Activated naive CD8-positive, alpha-beta T cell treated with anti-CD3 and anti-CD28 coated beads for 36 hours (primary cell): ENCODE measurements around the gene KRTAP5-8. TPM values are rescaled to one million over a fixed set of nuclear protein-coding genes. Genes with fewer than 3 reads are reported as not detected.
"Not testable (repeated sequence)": the region's sequence is repeated elsewhere in the genome, so short reads cannot be mapped to it uniquely, and the experiment has no call there.

Experiments used
- DNase-seq: peaks from one replicate; pipeline ENCODE4 v3.0.0; 2021
- H3K27ac Mint-ChIP-seq: one replicate; pipeline ENCODE4 v1.8.0; 2022; ENCODE audit warnings: mild to moderate bottlenecking, moderate library complexity, mixed read lengths
- H3K27me3 Mint-ChIP-seq: one replicate; pipeline ENCODE4 v1.8.0; 2022; ENCODE audit warnings: mild to moderate bottlenecking, mixed read lengths
- H3K36me3 Mint-ChIP-seq: one replicate; pipeline ENCODE4 v1.8.0; 2021; ENCODE audit warnings: mild to moderate bottlenecking, mixed read lengths
- H3K4me1 Mint-ChIP-seq: one replicate; pipeline ENCODE4 v1.8.0; 2021; ENCODE audit warnings: mixed read lengths
- H3K4me3 Mint-ChIP-seq: one replicate; pipeline ENCODE4 v1.8.0; 2022; ENCODE audit warnings: mild to moderate bottlenecking, moderate library complexity, mixed read lengths
- H3K9me3 Mint-ChIP-seq: one replicate; pipeline ENCODE4 v1.8.0; 2022; ENCODE audit warnings: mixed read lengths
- total RNA-seq, 2 experiments: library from RNA; stranded (reverse); gene quantifications; one replicate each; pipeline ENCODE4 v1.2.3, GENCODE V29; 2021

KRTAP5-8 gene
- total RNA-seq, 2 experiments from 2014 or later: not detected

GRCh38 chr11:71588314-71588713 lies 50.5 kb downstream of the KRTAP5-8 start:
- H3K4me1 Mint-ChIP-seq, H3K9me3 Mint-ChIP-seq, H3K27ac Mint-ChIP-seq, DNase-seq, H3K4me3 Mint-ChIP-seq, H3K36me3 Mint-ChIP-seq: not testable (repeated sequence)
- H3K27me3 Mint-ChIP-seq: peaks cover 13% of the 10 kb centered on the region

Other genes starting within 250 kb of the KRTAP5-8 start
- gene DHCR7, start 89.6 kb upstream of the KRTAP5-8 start, total RNA-seq: 10 to 100 TPM; 77.2 to 87.3 TPM
- gene NADSYN1, start 84.8 kb upstream of the KRTAP5-8 start, total RNA-seq: 10 to 100 TPM; 59.9 to 66.8 TPM
- not detected for gene KRTAP5-7, start 10.8 kb upstream of the KRTAP5-8 start, total RNA-seq
- not detected for gene KRTAP5-9, start 10.4 kb downstream of the KRTAP5-8 start, total RNA-seq
- gene KRTAP5-10, start 27.5 kb downstream of the KRTAP5-8 start, total RNA-seq: not detected
- not detected for gene KRTAP5-11, start 44.9 kb downstream of the KRTAP5-8 start, total RNA-seq